Uterus (tissue), 4 donors: Measurements from ENCODE around the gene SLC17A2. TPM values are rescaled to one million over a fixed set of nuclear protein-coding genes. Genes with fewer than 3 reads are reported as not detected.

Experiments used
- DNase-seq, 2 donors: peaks; one replicate each; pipeline ENCODE4 v3.0.0-alpha.2; 2019 to 2020
- H3K27ac ChIP-seq, 2 donors: fragments of 200-600 bp; sonication (generic); 1 replicate in 1 of 2; 2 replicates in 1 of 2; pipeline ENCODE4 v1.5.1; 2016 to 2018
- H3K27me3 ChIP-seq, 2 donors: fragments of 200-600 bp; sonication (generic); one replicate each; pipeline ENCODE4 v1.5.1; 2018 to 2019; ENCODE audit warnings: control low read depth in 1 of 2
- H3K36me3 ChIP-seq, 2 donors: fragments of 200-600 bp; sonication (generic); one replicate each; pipeline ENCODE4 v1.5.1; 2019; ENCODE audit warnings: control low read depth in 1 of 2
- H3K4me1 ChIP-seq, 2 donors: fragments of 200-600 bp; sonication (generic); one replicate each; pipeline ENCODE4 v1.5.1; 2018 to 2019; ENCODE audit warnings: control low read depth in 1 of 2
- H3K4me3 ChIP-seq, 2 donors: fragments of 200-600 bp; sonication (generic); 1 replicate in 1 of 2; 2 replicates in 1 of 2; pipeline ENCODE4 v1.5.1; 2018 to 2019; ENCODE audit warnings: mild to moderate bottlenecking in 1 of 2
- H3K9me3 ChIP-seq, 2 donors: fragments of 200-600 bp; sonication (generic); one replicate each; pipeline ENCODE4 v1.5.1; 2019; ENCODE audit warnings: control low read depth in 1 of 2
- POLR2A ChIP-seq, 2 donors: fragments of 450-650 bp; IDR thresholded peaks; one replicate each; pipeline ENCODE4 v1.6.1; 2016; ENCODE audit warnings: antibody characterized with exemption in 2 of 2, mild to moderate bottlenecking in 1 of 2, moderate library complexity in 1 of 2
- intact Hi-C: fragments of 100-400 bp; cut with DNase I; formaldehyde crosslinking; loops from one replicate; pipeline ENCODE4 v1.15.1; 2023; ENCODE audit warnings: low total_unique reads
- total RNA-seq, 4 donors: library from RNA; depleted of rRNA in 3 of 4; stranded (reverse); fragments of >200 nt in 3 of 4; gene quantifications; one replicate each; pipeline versions ENCODE4 v1.1.0 to v1.2.4, GENCODE V29; 2014 to 2023
- TF ChIP-seq, protein P1 (sequence below), 4 experiments: fragments of 200-600 bp in 2 of 4; fragments of 450-650 bp in 2 of 4; sonication (generic) in 2 of 4; IDR thresholded peaks; one replicate each; pipeline ENCODE4 v1.5.1; 2016 to 2019; ENCODE audit warnings: antibody characterized with exemption in 4 of 4, mild to moderate bottlenecking in 2 of 4, moderate library complexity in 1 of 4
- donor health status: DM: yes; HTN: yes; CAD: no.

Gene SLC17A2
- total RNA-seq, 4 donors from 2014 or later = not detected

DNA sequence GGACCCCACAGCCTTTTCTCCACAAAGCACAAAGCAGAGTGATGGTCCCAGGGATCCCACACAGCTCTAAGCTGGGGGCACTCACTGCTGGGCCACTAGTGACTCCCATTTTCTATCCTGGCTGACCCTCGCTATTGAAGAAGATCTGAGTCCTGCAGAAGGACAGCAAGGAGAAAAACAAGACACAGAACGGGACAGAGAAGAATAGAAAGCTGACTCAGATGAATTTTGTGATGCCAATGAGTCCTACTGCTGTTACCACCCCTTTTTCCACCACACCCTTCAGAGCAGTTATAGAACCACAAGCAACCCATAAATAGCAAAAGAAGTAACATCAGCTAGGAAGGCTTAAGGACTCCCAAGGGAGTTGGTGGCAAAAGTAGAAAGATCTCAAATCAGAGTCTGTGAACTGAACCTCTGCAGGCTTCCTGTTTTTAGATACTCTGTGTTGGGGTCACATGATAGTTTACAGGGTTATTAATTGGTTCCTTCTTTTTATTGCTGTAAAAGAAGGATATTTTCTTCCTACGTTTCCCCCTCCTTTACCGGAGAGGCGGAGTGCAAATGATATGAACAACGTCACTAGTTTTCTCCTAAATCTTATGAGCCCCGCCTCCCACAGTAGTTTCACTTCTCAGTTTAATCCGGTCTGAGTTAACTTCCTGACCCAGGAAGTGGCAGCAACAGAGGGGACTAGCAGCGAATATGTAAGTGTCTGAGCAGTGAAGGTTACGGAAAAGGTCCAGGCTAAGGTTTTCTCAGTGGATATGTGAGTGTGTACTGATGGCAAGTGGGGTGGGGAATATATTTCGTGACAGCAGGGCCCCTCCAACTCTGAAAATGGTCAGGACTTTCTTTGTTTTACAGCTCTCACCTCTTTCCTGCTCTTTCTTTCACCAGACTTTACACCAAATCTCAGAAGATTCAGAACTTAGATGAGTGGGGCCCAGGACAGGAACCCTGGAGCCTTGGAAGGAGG is 31.9 kb upstream of the SLC17A2 start, which contains the start of gene TRIM38:
Gene TRIM38 (plus strand): TSS at position 654 of the 979 bp plus-strand sequence. CDS start 3,721 bp downstream, outside the sequence.
- Histone ChIP-seq H3K36me3 (no peaks in the 10 kb centered on the region), H3K4me1 (peaks cover 4 to 8% of the 10 kb centered on the region in 2 donors), H3K27me3 (no peaks in the 10 kb centered on the region), H3K27ac (peak within 1 kb of the TSS; percentile 91 to 97), H3K4me3 (peak within 1 kb of the TSS; percentile 42 to 60), H3K9me3 (peaks cover 0 to 4% of the 10 kb centered on the region in 2 donors)
- TF ChIP-seq POLR2A (IDR thresholded peaks at IDR 0.05) = peak; percentile 88 to 89
- TF ChIP-seq, protein P1, sequence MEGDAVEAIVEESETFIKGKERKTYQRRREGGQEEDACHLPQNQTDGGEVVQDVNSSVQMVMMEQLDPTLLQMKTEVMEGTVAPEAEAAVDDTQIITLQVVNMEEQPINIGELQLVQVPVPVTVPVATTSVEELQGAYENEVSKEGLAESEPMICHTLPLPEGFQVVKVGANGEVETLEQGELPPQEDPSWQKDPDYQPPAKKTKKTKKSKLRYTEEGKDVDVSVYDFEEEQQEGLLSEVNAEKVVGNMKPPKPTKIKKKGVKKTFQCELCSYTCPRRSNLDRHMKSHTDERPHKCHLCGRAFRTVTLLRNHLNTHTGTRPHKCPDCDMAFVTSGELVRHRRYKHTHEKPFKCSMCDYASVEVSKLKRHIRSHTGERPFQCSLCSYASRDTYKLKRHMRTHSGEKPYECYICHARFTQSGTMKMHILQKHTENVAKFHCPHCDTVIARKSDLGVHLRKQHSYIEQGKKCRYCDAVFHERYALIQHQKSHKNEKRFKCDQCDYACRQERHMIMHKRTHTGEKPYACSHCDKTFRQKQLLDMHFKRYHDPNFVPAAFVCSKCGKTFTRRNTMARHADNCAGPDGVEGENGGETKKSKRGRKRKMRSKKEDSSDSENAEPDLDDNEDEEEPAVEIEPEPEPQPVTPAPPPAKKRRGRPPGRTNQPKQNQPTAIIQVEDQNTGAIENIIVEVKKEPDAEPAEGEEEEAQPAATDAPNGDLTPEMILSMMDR (IDR thresholded peaks at IDR 0.05) = no peak
- peak; percentile 67 to 92 for DNase-seq
- intact Hi-C loops = no loop called here

DNA sequence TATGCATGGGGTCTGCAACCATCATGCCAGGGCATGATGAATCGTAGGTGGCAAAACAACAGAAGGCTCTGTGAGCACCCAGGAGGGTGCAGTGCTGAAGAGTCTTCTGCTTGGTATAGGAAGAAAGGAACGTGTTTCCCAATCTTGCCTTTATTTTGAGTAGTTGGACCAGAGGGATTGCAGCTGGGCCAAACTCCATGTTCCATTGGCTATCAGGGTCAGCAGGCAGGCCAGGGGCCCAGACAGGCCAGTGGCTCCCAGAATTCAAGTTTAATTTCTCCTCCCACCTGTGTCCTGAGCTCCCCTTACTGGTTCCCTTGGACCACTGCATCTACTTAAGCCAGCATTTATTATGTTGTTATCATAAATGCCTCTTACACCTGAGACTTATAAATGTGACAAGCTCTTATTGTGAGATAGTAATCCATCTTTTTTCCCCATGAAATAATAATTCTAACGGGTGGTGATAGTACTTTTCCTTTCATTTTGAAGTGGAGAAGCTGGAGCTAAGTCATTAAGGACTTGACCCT is 31.2 kb upstream of the SLC17A2 start:
- intact Hi-C loops = no loop called here
- Histone ChIP-seq H3K36me3 (no peaks in the 10 kb centered on the region), H3K4me1 (peaks cover 4 to 8% of the 10 kb centered on the region in 2 donors), H3K27me3 (no peaks in the 10 kb centered on the region), H3K4me3 (peak overlapping the region; percentile 42 to 60), H3K27ac (peak overlapping the region; percentile 91 to 97), H3K9me3 (peaks cover 0 to 4% of the 10 kb centered on the region in 2 donors)
- DNase-seq = no peak
- TF ChIP-seq, protein P1 (IDR thresholded peaks at IDR 0.05) = no peak
- no peak for TF ChIP-seq POLR2A (IDR thresholded peaks at IDR 0.05)

DNA sequence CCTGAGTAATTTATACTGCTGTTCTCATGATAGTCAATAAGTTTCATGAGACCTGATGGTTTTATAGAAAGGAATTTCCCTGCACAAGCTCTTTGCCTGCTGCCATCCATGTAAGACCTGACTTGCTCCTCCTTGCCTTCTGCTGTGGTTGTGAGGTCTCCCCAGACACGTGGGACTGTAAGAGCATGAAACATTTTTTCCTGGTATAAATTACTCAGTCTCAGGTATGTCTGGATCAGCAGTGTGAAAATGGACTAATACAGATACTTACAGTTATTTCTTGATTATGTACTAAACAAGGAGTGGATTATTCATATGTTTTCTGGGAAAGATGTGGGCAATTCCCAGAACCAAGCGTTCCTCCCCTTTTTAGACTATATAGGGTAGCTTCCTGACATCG is 30.2 kb upstream of the SLC17A2 start:
- H3K4me3 ChIP-seq = no peak overlapping the region
- intact Hi-C loops = no loop called here
- no peak for DNase-seq
- H3K36me3 ChIP-seq = no peaks in the 10 kb centered on the region
- no peaks in the 10 kb centered on the region for H3K27me3 ChIP-seq
- H3K4me1 ChIP-seq = peaks cover 0 to 4% of the 10 kb centered on the region in 2 donors
- peaks cover 0 to 4% of the 10 kb centered on the region in 2 donors for H3K9me3 ChIP-seq
- TF ChIP-seq, protein P1 (IDR thresholded peaks at IDR 0.05) = no peak
- no peak for TF ChIP-seq POLR2A (IDR thresholded peaks at IDR 0.05)
- H3K27ac ChIP-seq = no peak overlapping the region

DNA sequence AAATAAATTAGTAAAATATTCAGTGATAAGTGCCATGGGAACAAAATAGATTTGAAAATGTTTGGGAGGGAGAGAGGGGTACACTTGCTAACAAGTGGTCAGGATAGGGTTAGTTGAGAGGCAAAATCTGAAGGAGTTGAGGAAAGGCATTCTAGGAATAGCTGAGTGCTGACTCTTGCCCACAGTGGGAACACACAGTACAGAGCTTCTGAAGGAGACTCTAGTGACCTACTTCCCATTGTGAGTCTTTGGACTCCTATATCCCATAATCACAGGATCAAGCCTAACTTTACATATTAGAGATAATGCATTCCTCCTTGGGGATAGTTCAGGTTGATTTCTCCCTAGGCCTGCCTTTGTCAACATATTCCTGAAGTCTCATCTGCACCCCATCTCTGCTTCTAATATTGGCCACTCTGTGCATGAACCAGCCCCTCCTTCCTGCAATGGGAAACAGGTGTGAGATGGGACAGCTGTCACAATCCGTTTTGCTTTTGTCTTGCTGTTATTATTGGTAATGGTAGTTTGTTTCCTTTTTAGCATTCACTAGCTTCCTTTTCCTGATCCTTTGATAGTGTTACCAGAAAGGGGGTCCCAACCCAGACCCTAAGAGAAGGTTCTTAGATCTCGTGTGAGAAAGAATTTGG is 29.5 kb upstream of the SLC17A2 start:
- Histone ChIP-seq H3K9me3 (peaks cover 0 to 4% of the 10 kb centered on the region in 2 donors), H3K4me1 (peaks cover 0 to 4% of the 10 kb centered on the region in 2 donors), H3K36me3 (no peaks in the 10 kb centered on the region), H3K27ac (no peak overlapping the region), H3K27me3 (no peaks in the 10 kb centered on the region), H3K4me3 (no peak overlapping the region)
- no peak for DNase-seq
- TF ChIP-seq POLR2A (IDR thresholded peaks at IDR 0.05) = no peak
- TF ChIP-seq, protein P1 (IDR thresholded peaks at IDR 0.05) = no peak
- intact Hi-C loops = no loop called here
